Adrenal gland (tissue), 12 donors: ENCODE results near the gene CCDC38. TPM values are rescaled to one million over a fixed set of nuclear protein-coding genes. Genes with fewer than 3 reads are reported as not detected.
"Not testable (repeated sequence)": the region's sequence is repeated elsewhere in the genome, so short reads cannot be mapped to it uniquely, and the experiment has no call there.

Experiments
- DNase-seq, 7 donors: peaks; one replicate each; pipeline ENCODE4 v3.0.0-alpha.2; 2019 to 2020
- H3K27ac ChIP-seq, 5 donors: fragments of 200-600 bp; sonication (generic) in 4 of 5; 1 replicate in 3 of 5; 2 replicates in 2 of 5; pipeline versions ENCODE4 v1.5.1 to v1.8.0; 2016 to 2020; ENCODE audit warnings: mild to moderate bottlenecking in 1 of 5
- H3K27me3 ChIP-seq: fragments of 200-600 bp; 2 replicates; pipeline ENCODE4 v1.8.0; 2021
- H3K36me3 ChIP-seq, 2 donors: fragments of 200-600 bp; replicated peaks in 1 of 2; 1 replicate in 1 of 2; 2 replicates in 1 of 2; pipeline versions ENCODE4 v1.5.1 to v1.8.0; 2018 to 2022
- H3K4me1 ChIP-seq, 2 donors: fragments of 200-600 bp; replicated peaks in 1 of 2; 1 replicate in 1 of 2; 2 replicates in 1 of 2; pipeline versions ENCODE4 v1.5.1 to v1.8.0; 2018 to 2021
- H3K4me3 ChIP-seq, 4 donors: fragments of 200-600 bp; sonication (generic) in 3 of 4; one replicate each; pipeline ENCODE4 v1.5.1; 2016 to 2018
- H3K9me3 ChIP-seq, 3 donors: fragments of 200-600 bp; sonication (generic) in 1 of 3; replicated peaks in 1 of 3; 1 replicate in 2 of 3; 2 replicates in 1 of 3; pipeline versions ENCODE4 v1.5.1 to v1.8.0; 2016 to 2021
- POLR2A ChIP-seq, 2 donors: fragments of 450-650 bp; IDR thresholded peaks; one replicate each; pipeline ENCODE4 v1.6.1; 2017; ENCODE audit warnings: antibody characterized with exemption in 2 of 2, mild to moderate bottlenecking in 2 of 2, moderate library complexity in 1 of 2
- WGBS, 4 donors: extraction: QIAGEN DNeasy Blood & Tissue Kit in 2 of 4; methylation state at CpG; one replicate each; pipeline versions ENCODE4 v1.1.5 to v1.1.7; 2013 to 2017; 5-methylcytosine and 5-hydroxymethylcytosine counted together
- intact Hi-C, 2 donors: fragments of 100-400 bp; cut with DNase I; formaldehyde crosslinking; loops; one replicate each; pipeline versions ENCODE4 v1.14.1 to v1.15.0; 2022 to 2023
- polyA plus RNA-seq, 3 donors: library from polyadenylated mRNA; stranded (reverse); fragments of 200-250 nt in 2 of 3; fragments of 350-450 nt in 1 of 3; fragmentation: Illumina TruSeq in 1 of 3; extraction: RNeasy Lipid Tissue Mini Kit (QIAGEN cat#74804) in 1 of 3; gene quantifications; one replicate each; pipeline ENCODE4 v1.2.3, GENCODE V29; 2013 to 2014
- total RNA-seq, 9 donors: library from RNA; depleted of rRNA in 4 of 9; stranded (reverse); fragments of >200 nt in 4 of 9; fragments of 120-200 nt in 1 of 9; fragmentation: NEBNext Ultra II Directional in 1 of 9; extraction: Animal tissue kit (Norgen Biotek cat#: 25700) in 1 of 9; gene quantifications; one replicate each; pipeline versions ENCODE4 v1.1.0 to v1.2.4, GENCODE V29; 2013 to 2023
- TF ChIP-seq, protein P1 (sequence below), 6 experiments: fragments of 450-650 bp in 4 of 6; fragments of 200-600 bp in 2 of 6; sonication (generic) in 1 of 6; IDR thresholded peaks; 1 replicate in 5 of 6; 2 replicates in 1 of 6; pipeline versions ENCODE4 v1.5.1 to v1.8.0; 2016 to 2021; ENCODE audit warnings: antibody characterized with exemption in 6 of 6, mild to moderate bottlenecking in 2 of 6, moderate library complexity in 1 of 6
- donor health status: healthy with polysubstance abuse.
- donor health status: Bipolar disorder and iron deficiency.
- donor health status: DM: yes; HTN: yes; CAD: no.
- donor health status: DM: no; HTN: no; CAD: no.
- donor health status: DM: no; HTN: no; CAD: no.
- donor health status: DM: yes; HTN: yes; CAD: no.

CCDC38 gene
- total and polyA plus RNA-seq, 12 donors, result 0.12 to 3.3 (median 0.76) TPM; not detected in 2

DNA sequence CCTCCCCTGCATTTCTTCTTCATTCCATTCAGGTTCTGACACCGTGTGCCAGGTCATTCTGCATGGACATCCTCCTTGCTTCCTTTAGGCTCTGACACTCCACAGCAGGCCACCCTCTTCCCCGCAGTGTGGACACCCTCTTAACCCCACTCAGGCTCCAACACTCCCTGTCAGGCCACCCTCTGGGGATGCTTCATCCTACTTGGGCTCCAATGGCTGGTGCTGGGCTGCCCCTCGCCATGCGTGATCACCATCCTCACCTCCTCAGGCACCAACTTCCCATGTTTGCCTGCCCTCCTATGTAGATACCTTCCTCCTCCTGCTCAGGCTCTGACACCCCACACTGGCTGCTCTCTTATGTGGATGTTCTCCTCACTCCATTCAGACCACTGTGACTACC, 90.3 kb downstream of the CCDC38 start:
- Histone ChIP-seq H3K27ac (no peak overlapping the region), H3K4me1 (no peaks in the 10 kb centered on the region), H3K36me3 (no peaks in the 10 kb centered on the region), H3K9me3 (no peaks in the 10 kb centered on the region), H3K4me3 (no peak overlapping the region), H3K27me3 (no peaks in the 10 kb centered on the region)
- 87 to 95% (median 93%) methylated on average over 4 of the region's 4 CpGs for WGBS, 4 donors
- intact Hi-C loops, result no loop called here
- TF ChIP-seq POLR2A (IDR thresholded peaks at IDR 0.05), result no peak
- TF ChIP-seq, protein P1, sequence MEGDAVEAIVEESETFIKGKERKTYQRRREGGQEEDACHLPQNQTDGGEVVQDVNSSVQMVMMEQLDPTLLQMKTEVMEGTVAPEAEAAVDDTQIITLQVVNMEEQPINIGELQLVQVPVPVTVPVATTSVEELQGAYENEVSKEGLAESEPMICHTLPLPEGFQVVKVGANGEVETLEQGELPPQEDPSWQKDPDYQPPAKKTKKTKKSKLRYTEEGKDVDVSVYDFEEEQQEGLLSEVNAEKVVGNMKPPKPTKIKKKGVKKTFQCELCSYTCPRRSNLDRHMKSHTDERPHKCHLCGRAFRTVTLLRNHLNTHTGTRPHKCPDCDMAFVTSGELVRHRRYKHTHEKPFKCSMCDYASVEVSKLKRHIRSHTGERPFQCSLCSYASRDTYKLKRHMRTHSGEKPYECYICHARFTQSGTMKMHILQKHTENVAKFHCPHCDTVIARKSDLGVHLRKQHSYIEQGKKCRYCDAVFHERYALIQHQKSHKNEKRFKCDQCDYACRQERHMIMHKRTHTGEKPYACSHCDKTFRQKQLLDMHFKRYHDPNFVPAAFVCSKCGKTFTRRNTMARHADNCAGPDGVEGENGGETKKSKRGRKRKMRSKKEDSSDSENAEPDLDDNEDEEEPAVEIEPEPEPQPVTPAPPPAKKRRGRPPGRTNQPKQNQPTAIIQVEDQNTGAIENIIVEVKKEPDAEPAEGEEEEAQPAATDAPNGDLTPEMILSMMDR (IDR thresholded peaks at IDR 0.05), result no peak
- DNase-seq, result no peak

DNA sequence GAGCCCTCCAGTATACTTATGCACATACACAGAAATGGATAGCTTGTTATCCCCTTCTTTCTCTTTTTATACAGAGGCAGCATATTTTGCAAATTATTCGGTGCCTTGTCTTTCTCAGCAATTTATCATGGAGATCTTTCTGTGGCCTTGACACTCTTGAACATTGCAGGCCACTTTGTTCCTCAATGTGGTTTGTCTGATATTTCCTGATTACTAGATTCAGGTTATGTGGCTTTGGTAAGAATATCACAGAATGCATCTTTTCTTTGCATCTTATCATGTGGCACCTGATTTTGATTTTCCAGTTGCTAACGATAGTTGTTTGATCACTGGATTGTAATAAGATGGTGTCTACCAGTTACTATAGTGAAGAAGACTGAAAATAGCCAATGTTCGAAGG, 90.8 kb downstream of the CCDC38 start:
- intact Hi-C loops, result no loop called here
- no peaks in the 10 kb centered on the region for H3K27me3 ChIP-seq
- no peaks in the 10 kb centered on the region for H3K4me1 ChIP-seq
- no peak for DNase-seq
- H3K9me3 ChIP-seq, result no peaks in the 10 kb centered on the region
- no peak overlapping the region for H3K4me3 ChIP-seq
- H3K27ac ChIP-seq, result no peak overlapping the region
- no peak for TF ChIP-seq POLR2A (IDR thresholded peaks at IDR 0.05)
- TF ChIP-seq, protein P1 (IDR thresholded peaks at IDR 0.05), result no peak
- WGBS, 4 donors, result 48 to 60% (median 54%) methylated on average over 3 of the region's 3 CpGs
- H3K36me3 ChIP-seq, result no peaks in the 10 kb centered on the region

DNA sequence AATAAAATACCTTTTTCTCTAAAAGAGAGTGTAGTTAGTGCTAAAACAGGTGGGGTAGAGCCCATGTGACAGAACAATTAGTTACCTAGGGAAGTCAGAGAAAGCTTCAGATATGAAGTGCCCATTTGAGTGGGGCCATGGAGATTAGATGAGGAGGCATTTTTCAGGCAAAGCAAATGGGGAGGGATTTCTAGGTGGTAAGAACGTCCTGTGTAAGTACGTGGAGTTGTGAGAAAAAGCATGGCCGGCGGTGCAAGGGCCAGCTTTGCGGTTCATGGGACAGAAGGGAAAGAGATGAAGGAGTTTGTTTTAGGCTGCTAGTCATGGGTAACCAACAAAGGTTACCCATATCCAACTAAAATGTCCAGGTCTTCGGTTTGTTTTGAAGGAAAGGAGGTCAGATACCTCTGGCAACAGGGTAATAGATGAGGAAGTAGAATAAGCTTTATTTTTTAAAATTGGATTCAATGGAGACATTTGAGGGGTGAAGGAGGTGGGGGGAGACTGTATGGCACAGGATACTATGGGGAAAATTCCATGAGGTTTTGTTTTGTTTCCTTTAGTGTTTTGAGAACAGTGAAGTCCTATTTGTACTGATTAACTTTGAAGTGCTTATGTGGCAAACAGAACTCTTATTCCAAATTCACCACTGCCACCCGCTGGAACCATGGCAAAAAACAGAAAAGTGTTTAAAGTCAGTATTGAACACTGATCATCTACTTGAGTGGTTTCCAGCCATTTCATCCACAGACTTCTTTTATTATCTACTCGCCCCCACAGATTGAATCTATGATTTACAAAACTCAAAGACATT, 93.6 kb downstream of the CCDC38 start:
- WGBS, 4 donors, result 57 to 67% (median 61%) methylated on average over 8 of the region's 8 CpGs
- no peak for TF ChIP-seq POLR2A (IDR thresholded peaks at IDR 0.05)
- TF ChIP-seq, protein P1 (IDR thresholded peaks at IDR 0.05), result peak in 1 of 6 experiments; percentile 10
- no peaks in the 10 kb centered on the region for H3K4me1 ChIP-seq
- peaks cover 3% of the 10 kb centered on the region for H3K27me3 ChIP-seq
- no peaks in the 10 kb centered on the region for H3K9me3 ChIP-seq
- H3K36me3 ChIP-seq, result no peaks in the 10 kb centered on the region
- intact Hi-C loops, result no loop called here
- H3K4me3 ChIP-seq, result no peak overlapping the region
- H3K27ac ChIP-seq, result no peak overlapping the region
- peak in 2 of 7 donors; percentile 19 to 29 for DNase-seq

DNA sequence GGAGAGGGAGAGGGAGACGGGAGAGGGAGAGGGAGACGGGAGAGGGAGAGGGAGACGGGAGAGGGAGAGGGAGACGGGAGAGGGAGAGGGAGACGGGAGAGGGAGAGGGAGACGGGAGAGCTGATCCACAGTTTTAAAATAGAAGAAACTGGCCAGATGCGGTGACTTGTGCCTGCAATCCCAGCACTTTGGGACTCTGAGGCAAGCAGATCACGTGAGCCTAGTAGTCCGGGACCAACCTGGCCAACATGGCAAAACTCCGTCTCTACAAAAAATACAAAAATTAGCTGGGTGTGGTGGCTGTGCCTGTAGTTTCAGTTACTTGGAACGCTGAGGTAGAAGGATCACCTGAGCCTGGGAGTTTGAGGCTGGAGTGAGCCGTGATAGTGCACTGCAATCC, 100.0 kb downstream of the CCDC38 start:
- intact Hi-C loops, H3K27ac ChIP-seq, H3K27me3 ChIP-seq, DNase-seq, H3K4me1 ChIP-seq, H3K4me3 ChIP-seq, H3K9me3 ChIP-seq, H3K36me3 ChIP-seq: not testable (repeated sequence)
- WGBS, 4 donors, result 70 to 93% (median 87%) methylated on average over 6 of the region's 12 CpGs

DNA sequence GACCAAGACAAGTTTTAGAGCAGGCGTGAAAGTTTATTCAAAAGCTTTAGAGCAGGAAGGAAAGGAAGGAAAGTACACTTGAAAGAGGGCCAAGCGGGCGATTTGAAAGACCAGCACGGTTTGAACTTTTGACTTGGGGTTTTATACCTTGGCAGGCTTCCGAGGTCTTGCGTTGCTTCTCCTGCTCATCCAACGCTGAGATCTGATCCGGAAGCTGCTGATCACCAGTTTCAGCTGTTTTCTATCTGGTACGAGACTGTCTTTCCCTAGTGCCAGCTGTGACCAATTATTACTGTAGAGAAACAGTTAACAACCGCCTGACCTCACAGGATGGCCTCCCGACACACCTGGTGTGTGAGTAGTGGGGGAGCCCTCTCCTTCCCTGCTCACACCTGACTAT, 104.3 kb downstream of the CCDC38 start:
- WGBS, 4 donors, result 45 to 56% (median 46%) methylated on average over 11 of the region's 11 CpGs
- DNase-seq, result no peak
- H3K27me3 ChIP-seq, result no peaks in the 10 kb centered on the region
- H3K36me3 ChIP-seq, result no peaks in the 10 kb centered on the region
- no peak overlapping the region for H3K27ac ChIP-seq
- H3K9me3 ChIP-seq, result no peaks in the 10 kb centered on the region
- intact Hi-C loops, result no loop called here
- H3K4me3 ChIP-seq, result no peak overlapping the region
- TF ChIP-seq, protein P1 (IDR thresholded peaks at IDR 0.05), result no peak
- no peak for TF ChIP-seq POLR2A (IDR thresholded peaks at IDR 0.05)
- H3K4me1 ChIP-seq, result no peaks in the 10 kb centered on the region
